Astrocyte (in vitro differentiated cells and primary cell): ENCODE measurements around the gene ZBED1. TPM values are rescaled to one million over a fixed set of nuclear protein-coding genes. Genes with fewer than 3 reads are reported as not detected.
"Not testable (repeated sequence)": the region's sequence is repeated elsewhere in the genome, so short reads cannot be mapped to it uniquely, and the experiment has no call there.

ENCODE experiments used
- DNase-seq: peaks from one replicate; pipeline ENCODE4 v3.0.0-alpha.2; 2010; ENCODE audit warnings: low read depth
- FAIRE-seq: peaks from 2 replicates; lab custom pipeline; 2011; peaks lifted over from hg19 to GRCh38; lab: Jason Lieb, UNC
- H2AFZ ChIP-seq: 2 replicates; pipeline ENCODE4 v1.6.0; 2012; ENCODE audit warnings: low read depth, low read length, inconsistent platforms
- H3K27ac ChIP-seq: 2 replicates; pipeline ENCODE4 v1.5.1; 2011; ENCODE audit warnings: low read depth, low read length, inconsistent platforms
- H3K27me3 ChIP-seq: 2 replicates; pipeline ENCODE4 v1.6.0; 2011; ENCODE audit warnings: low read length, inconsistent platforms; ENCODE audit not compliant: insufficient read depth
- H3K36me3 ChIP-seq: 2 replicates; pipeline ENCODE4 v1.5.1; 2011; ENCODE audit warnings: low read length, inconsistent platforms; ENCODE audit not compliant: insufficient read depth
- H3K4me1 ChIP-seq: 2 replicates; pipeline ENCODE4 v1.5.1; 2011; ENCODE audit warnings: low read length, inconsistent platforms; ENCODE audit not compliant: insufficient read depth
- H3K4me2 ChIP-seq: 2 replicates; pipeline ENCODE4 v1.6.0; 2012; ENCODE audit warnings: low read length, inconsistent platforms
- H3K4me3 ChIP-seq: 2 replicates; pipeline ENCODE4 v1.5.1; 2011; ENCODE audit warnings: low read depth, mild to moderate bottlenecking, low read length, inconsistent platforms; ENCODE audit not compliant: insufficient read depth
- H3K79me2 ChIP-seq: 2 replicates; pipeline ENCODE4 v1.6.0; 2012; ENCODE audit warnings: mild to moderate bottlenecking, low read length, inconsistent platforms; ENCODE audit not compliant: insufficient read depth
- H3K9ac ChIP-seq: 2 replicates; pipeline ENCODE4 v1.6.0; 2012; ENCODE audit warnings: mild to moderate bottlenecking, low read length, inconsistent platforms
- H3K9me3 ChIP-seq: 2 replicates; pipeline ENCODE4 v1.5.1; 2012; ENCODE audit warnings: low read depth, mild to moderate bottlenecking, low read length, inconsistent platforms; ENCODE audit not compliant: insufficient read depth
- H4K20me1 ChIP-seq: 2 replicates; pipeline ENCODE4 v1.6.0; 2012; ENCODE audit warnings: low read length, inconsistent platforms; ENCODE audit not compliant: insufficient read depth
- H3K27ac Mint-ChIP-seq: one replicate; pipeline ENCODE4 v1.8.0; 2021; ENCODE audit warnings: mild to moderate bottlenecking, mixed read lengths; ENCODE audit not compliant: unreplicated experiment
- H3K27me3 Mint-ChIP-seq: one replicate; pipeline ENCODE4 v1.8.0; 2021; ENCODE audit warnings: low read depth, mixed read lengths; ENCODE audit not compliant: unreplicated experiment
- H3K36me3 Mint-ChIP-seq: one replicate; pipeline ENCODE4 v1.8.0; 2021; ENCODE audit warnings: low read depth, mixed read lengths; ENCODE audit not compliant: unreplicated experiment
- H3K4me1 Mint-ChIP-seq: one replicate; pipeline ENCODE4 v1.8.0; 2021; ENCODE audit warnings: low read depth, mixed read lengths; ENCODE audit not compliant: unreplicated experiment
- H3K4me3 Mint-ChIP-seq: one replicate; pipeline ENCODE4 v1.8.0; 2021; ENCODE audit warnings: mild to moderate bottlenecking, moderate library complexity, mixed read lengths; ENCODE audit not compliant: unreplicated experiment
- H3K9me3 Mint-ChIP-seq: one replicate; pipeline ENCODE4 v1.8.0; 2021; ENCODE audit warnings: mild to moderate bottlenecking, mixed read lengths; ENCODE audit not compliant: unreplicated experiment
- EZH2 ChIP-seq: IDR thresholded peaks from 2 replicates; pipeline ENCODE4 v1.6.1; 2012; ENCODE audit warnings: mild to moderate bottlenecking, low read length, inconsistent platforms; ENCODE audit not compliant: insufficient read depth
- total RNA-seq: library from RNA; stranded (reverse); gene quantifications from 2 replicates; pipeline ENCODE4 v1.2.1, GENCODE V29; 2021
- TF ChIP-seq, protein P1 (sequence below): IDR thresholded peaks from 2 replicates; pipeline ENCODE4 v1.5.1; 2011; ENCODE audit warnings: low read depth, mild to moderate bottlenecking, inconsistent platforms, low read length, moderate library complexity; ENCODE audit not compliant: insufficient read depth

The ZBED1 gene
- total RNA-seq, 1 donor from 2014 or later, result 19.9 TPM

DNA sequence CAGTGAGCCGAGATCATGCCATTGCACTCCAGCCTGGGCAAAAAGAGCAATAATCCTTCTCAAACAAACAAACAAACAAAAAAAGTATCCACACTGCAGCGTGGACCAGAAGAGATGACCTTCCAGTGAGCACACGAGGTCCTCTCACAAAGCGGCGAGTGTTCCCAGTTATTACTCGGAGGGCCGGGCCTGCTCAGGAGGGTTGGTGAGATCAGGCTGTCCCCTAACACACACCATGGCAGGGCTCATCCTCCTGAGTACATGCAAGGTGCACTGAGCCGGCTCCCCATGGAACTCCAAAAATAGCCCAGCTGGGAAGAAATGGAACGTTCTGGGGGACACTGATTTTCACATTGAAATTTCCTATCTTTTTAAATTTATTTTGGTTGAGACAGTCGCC lies 40.7 kb downstream of the ZBED1 start:
- not testable (repeated sequence) for H3K27ac ChIP-seq, H3K9ac ChIP-seq, H3K4me1 ChIP-seq, H2AFZ ChIP-seq, H3K4me2 ChIP-seq, H3K4me3 Mint-ChIP-seq, H3K4me1 Mint-ChIP-seq, H3K36me3 Mint-ChIP-seq, H3K9me3 Mint-ChIP-seq, H3K27ac Mint-ChIP-seq, DNase-seq, H3K36me3 ChIP-seq, H3K4me3 ChIP-seq, H3K9me3 ChIP-seq, FAIRE-seq, H3K27me3 ChIP-seq, H3K27me3 Mint-ChIP-seq
- H4K20me1 ChIP-seq, result peaks cover 45% of the 10 kb centered on the region
- peaks cover 47% of the 10 kb centered on the region for H3K79me2 ChIP-seq

DNA sequence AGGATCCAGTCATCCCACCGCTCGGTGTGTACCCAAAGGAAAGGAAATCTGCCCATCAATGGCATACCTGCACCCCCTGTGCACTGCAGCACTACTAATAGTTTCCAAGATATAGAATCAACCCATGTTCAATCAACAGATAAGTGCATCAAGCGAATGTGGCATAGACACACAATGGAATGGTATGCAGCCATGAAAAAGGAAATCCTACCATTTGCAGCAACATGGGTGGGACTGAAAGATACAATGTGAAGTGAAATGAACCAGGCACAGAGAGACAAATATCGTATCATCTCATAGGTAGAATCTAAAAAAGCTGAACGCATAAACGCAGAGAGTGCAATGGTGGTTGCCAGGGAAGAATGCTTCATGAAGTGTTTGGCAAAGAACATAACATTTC lies 42.5 kb downstream of the ZBED1 start:
- no peak overlapping the region for H3K4me3 ChIP-seq
- no peak overlapping the region for H3K27ac ChIP-seq
- no peaks in the 10 kb centered on the region for H3K27me3 Mint-ChIP-seq
- H3K36me3 Mint-ChIP-seq, result no peaks in the 10 kb centered on the region
- DNase-seq, result no peak
- no peak overlapping the region for H3K4me2 ChIP-seq
- H3K79me2 ChIP-seq, result peaks cover 31% of the 10 kb centered on the region
- no peaks in the 10 kb centered on the region for H3K36me3 ChIP-seq
- no peak for FAIRE-seq
- no peaks in the 10 kb centered on the region for H3K9me3 ChIP-seq
- no peaks in the 10 kb centered on the region for H3K4me1 ChIP-seq
- H3K27ac Mint-ChIP-seq, result no peak overlapping the region
- no peak overlapping the region for H3K9ac ChIP-seq
- H3K9me3 Mint-ChIP-seq, result peaks cover 2% of the 10 kb centered on the region
- no peak overlapping the region for H3K4me3 Mint-ChIP-seq
- H4K20me1 ChIP-seq, result peaks cover 29% of the 10 kb centered on the region
- no peaks in the 10 kb centered on the region for H3K27me3 ChIP-seq
- no peak for TF ChIP-seq EZH2
- TF ChIP-seq, protein P1, sequence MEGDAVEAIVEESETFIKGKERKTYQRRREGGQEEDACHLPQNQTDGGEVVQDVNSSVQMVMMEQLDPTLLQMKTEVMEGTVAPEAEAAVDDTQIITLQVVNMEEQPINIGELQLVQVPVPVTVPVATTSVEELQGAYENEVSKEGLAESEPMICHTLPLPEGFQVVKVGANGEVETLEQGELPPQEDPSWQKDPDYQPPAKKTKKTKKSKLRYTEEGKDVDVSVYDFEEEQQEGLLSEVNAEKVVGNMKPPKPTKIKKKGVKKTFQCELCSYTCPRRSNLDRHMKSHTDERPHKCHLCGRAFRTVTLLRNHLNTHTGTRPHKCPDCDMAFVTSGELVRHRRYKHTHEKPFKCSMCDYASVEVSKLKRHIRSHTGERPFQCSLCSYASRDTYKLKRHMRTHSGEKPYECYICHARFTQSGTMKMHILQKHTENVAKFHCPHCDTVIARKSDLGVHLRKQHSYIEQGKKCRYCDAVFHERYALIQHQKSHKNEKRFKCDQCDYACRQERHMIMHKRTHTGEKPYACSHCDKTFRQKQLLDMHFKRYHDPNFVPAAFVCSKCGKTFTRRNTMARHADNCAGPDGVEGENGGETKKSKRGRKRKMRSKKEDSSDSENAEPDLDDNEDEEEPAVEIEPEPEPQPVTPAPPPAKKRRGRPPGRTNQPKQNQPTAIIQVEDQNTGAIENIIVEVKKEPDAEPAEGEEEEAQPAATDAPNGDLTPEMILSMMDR, result no peak
- peaks cover 6% of the 10 kb centered on the region for H3K4me1 Mint-ChIP-seq
- no peak overlapping the region for H2AFZ ChIP-seq

DNA sequence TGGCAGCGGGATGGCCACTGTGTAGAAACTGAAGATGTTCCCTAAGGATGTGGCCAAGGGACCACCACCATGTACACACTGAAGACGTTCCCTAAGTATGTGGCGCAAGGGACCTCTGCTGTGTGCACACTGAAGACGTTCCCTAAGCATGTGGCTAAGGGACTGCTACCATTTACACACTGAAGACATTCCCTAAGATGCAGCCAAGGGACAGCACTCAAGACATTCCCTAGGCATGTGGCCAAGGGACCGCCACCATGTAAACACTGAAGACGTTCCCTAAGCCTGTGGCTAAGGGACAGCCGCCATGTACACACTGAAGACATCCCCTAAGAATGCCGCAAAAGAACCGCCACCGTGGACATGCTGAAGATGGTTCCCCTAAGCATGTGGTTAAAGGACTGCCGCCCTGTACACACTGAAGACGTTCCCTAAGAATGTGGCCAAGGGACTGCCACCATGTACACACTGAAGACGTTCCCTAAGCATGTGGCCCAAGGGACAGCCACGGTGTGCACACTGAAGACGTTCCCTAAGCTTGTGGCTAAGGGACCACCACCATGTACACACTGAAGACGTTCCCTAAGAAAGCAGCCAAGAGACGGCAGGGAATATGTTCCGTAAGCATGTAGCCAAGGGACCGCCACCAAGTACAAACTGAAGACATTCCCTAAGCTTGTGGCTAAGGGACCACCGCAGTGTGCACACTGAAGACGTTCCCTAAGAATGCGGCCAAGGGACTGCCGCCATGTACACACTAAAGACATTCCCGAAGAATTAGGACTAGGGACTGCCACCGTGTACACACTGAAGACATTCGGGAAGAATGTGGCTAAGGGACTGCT lies 43.3 kb downstream of the ZBED1 start:
- no peak for TF ChIP-seq EZH2
- TF ChIP-seq, protein P1, result no peak
- no peaks in the 10 kb centered on the region for H3K27me3 ChIP-seq
- H3K9ac ChIP-seq, result no peak overlapping the region
- no peaks in the 10 kb centered on the region for H3K4me1 Mint-ChIP-seq
- no peaks in the 10 kb centered on the region for H3K36me3 Mint-ChIP-seq
- peaks cover 29% of the 10 kb centered on the region for H4K20me1 ChIP-seq
- no peak for FAIRE-seq
- peaks cover 36% of the 10 kb centered on the region for H3K79me2 ChIP-seq
- no peaks in the 10 kb centered on the region for H3K36me3 ChIP-seq
- no peaks in the 10 kb centered on the region for H3K27me3 Mint-ChIP-seq
- H3K9me3 Mint-ChIP-seq, result peaks cover 2% of the 10 kb centered on the region
- H3K4me2 ChIP-seq, result no peak overlapping the region
- DNase-seq, result no peak
- no peak overlapping the region for H3K4me3 Mint-ChIP-seq
- no peaks in the 10 kb centered on the region for H3K9me3 ChIP-seq
- no peaks in the 10 kb centered on the region for H3K4me1 ChIP-seq
- H2AFZ ChIP-seq, result no peak overlapping the region
- H3K27ac ChIP-seq, result no peak overlapping the region
- no peak overlapping the region for H3K27ac Mint-ChIP-seq
- H3K4me3 ChIP-seq, result no peak overlapping the region

DNA sequence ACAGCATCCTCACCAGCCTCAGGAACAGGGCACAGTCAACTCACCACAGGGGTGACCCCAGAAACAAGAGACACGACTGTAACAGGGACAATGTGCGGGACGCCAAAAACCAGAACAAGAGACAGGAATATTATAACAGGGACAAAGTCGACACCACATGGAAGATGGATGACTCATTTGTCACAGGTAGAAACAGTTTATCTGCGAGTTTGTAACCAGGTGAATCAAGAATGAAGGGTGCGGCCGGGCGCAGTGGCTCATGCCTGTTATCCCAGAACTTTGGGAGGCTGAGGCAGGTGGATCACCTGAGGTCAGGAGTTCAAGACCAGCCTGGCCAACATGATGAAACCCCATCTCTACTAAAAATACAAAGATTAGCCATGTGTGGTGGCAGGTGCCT lies 44.7 kb downstream of the ZBED1 start:
- Histone ChIP-seq H3K79me2 (peaks cover 39% of the 10 kb centered on the region), H4K20me1 (peaks cover 35% of the 10 kb centered on the region)
- not testable (repeated sequence) for H3K4me2 ChIP-seq, FAIRE-seq, H3K4me1 Mint-ChIP-seq, H3K36me3 ChIP-seq, H3K36me3 Mint-ChIP-seq, H3K27ac ChIP-seq, H3K9ac ChIP-seq, H3K9me3 ChIP-seq, H3K9me3 Mint-ChIP-seq, DNase-seq, H3K4me3 ChIP-seq, H3K27me3 Mint-ChIP-seq, H3K27me3 ChIP-seq, H3K4me1 ChIP-seq, H3K27ac Mint-ChIP-seq, H3K4me3 Mint-ChIP-seq, H2AFZ ChIP-seq
